ENCODE data around the gene SMG6.

SMG6 gene

DNA sequence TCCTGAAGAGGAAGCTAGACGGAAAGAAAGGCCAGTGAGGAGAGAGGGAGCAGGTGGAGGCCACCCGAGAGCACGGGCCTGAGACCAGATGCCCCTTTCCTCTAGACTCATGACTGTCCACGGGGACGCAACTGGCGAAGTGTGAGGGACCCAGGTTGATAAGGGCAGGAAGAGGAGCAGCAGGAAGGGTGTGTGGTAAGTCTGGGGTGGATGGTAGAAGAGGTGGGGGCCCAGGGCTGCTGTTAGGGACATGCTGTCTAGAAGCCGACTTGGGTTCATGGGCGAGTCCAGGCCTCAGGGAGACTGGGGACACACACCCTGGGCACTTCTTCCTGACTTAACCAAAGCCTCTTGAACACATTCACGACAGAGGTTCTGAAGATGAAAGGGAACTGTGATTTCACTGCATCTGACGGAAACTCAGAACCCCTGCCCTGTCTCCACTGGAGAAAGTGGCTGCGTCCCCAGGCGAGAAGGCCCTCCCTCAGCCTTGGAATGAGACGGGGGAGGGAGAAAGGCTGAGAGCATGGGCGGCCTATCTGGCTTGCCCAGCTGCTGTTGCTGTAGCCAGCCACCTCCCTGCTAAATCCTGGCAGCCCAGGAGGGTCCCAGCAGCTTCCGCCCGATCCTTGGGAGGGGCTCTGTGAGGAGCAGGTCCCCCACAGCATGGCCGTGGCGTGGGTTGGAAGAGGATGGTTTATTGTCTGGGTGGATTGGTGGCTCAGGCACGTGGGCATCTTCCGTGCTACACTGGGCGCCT is 242.7 kb downstream of the SMG6 start:
- no peak for DNase-seq (ENCODE audit: low read depth, low spot score)

DNA sequence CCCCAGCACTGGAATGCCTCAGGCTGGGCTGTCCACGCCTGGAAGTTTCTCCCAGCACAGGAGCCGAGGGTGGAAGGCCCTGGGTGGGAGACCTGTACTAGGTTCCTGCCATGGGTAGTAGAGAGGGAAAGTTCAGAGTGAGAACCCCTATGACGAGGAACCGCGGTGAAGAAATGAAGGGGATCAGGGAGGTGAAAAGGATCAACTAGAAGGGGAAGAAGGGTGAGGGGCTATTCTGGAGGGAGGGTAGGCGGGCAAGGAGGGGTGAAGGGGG is 243.3 kb downstream of the SMG6 start:
- no peak for DNase-seq (ENCODE audit: low read depth, low spot score)

DNA sequence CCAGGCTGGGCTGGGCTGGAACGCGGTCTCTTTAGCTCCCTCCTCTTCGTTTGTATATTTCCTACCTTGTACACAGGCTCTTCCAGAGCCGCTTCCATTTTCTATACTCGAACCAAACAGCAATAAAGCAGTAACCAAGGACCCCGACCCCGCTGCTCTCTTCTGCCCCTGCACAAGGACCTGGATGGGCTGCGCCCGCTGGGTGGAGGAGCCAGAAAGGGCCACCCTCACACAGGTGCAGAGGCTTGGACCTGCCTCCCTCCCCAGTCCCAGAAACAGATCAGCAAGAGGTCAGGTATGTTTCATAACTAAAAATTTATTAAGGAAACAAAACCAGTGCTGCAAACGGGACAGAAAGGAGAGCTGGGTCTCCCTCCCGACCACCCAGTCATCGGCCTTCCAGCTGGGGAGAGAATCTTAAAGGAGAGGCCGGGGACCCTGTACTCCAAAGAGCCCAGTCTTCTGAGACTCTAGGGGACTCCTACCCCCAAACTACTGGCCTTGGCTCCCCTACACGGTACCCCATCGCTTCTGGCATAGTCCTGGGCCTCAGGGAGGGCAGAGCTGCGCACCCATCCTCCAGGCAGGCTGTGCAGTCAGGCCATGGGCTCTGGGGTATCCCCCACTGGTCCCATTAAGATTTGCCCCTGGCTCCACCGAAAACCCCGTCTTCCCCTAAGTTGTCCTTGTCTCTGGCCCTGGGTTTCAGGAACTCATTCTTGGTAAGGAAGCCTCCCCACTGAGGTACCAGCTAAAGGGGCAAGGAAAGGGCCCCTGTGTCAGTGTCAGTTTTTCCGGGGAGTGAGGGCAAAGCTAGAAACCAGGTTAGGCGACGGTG is 243.8 kb downstream of the SMG6 start:
- DNase-seq (ENCODE audit: low read depth, low spot score), result no peak

DNA sequence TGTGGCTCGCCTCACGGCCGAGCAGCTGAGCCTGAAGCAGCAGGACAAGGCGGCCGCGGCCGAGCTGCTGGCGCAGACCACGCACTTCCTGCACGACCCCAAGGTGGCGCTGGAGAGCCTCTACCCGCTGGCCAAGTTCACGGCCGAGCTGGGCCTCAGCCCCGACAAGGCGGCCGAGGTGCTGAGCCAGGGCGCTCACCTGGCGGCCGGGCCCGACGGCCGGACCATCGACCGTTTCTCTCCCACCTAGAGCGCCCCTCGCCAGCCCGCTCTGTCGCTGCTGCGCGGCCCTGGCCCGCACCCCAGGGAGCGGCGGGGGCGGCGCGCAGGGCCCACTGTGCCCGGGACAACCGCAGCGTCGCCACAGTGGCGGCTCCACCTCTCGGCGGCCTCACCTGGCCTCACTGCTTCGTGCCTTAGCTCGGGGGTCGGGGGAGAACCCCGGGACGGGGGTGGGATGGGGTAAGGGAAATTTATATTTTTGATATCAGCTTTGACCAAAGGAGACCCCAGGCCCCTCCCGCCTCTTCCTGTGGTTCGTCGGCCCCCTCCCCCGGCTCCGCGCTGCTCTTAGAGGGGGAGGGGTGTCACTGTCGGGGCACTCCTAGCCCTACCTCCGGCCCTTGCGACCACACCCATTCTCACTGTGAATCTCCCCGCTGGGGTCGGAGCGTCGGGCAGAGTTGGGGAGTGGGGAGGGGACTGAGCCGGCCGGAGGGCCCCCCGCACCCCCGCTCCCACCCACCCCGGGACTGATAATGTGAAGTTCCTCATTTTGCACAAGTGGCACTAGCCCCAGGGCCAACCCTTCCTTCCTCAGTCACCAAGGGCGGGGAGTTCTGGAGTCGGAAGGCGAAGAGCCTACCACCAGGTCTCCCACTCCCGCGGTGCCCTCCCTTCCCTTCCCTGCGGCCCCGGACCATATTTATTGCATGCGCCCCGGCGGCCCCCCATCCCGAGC is 244.7 kb downstream of the SMG6 start:
- no peak for DNase-seq (ENCODE audit: low read depth, low spot score)

GRCh38 chr17:2057760-2058585 is 245.6 kb downstream of the SMG6 start:
- DNase-seq (ENCODE audit: low read depth, low spot score), result no peak

- DNase-seq (ENCODE audit: low read depth, low spot score), result no peak
These were observed 246.3 kb downstream of the SMG6 start for GRCh38 chr17:2057175-2057759.

DNA sequence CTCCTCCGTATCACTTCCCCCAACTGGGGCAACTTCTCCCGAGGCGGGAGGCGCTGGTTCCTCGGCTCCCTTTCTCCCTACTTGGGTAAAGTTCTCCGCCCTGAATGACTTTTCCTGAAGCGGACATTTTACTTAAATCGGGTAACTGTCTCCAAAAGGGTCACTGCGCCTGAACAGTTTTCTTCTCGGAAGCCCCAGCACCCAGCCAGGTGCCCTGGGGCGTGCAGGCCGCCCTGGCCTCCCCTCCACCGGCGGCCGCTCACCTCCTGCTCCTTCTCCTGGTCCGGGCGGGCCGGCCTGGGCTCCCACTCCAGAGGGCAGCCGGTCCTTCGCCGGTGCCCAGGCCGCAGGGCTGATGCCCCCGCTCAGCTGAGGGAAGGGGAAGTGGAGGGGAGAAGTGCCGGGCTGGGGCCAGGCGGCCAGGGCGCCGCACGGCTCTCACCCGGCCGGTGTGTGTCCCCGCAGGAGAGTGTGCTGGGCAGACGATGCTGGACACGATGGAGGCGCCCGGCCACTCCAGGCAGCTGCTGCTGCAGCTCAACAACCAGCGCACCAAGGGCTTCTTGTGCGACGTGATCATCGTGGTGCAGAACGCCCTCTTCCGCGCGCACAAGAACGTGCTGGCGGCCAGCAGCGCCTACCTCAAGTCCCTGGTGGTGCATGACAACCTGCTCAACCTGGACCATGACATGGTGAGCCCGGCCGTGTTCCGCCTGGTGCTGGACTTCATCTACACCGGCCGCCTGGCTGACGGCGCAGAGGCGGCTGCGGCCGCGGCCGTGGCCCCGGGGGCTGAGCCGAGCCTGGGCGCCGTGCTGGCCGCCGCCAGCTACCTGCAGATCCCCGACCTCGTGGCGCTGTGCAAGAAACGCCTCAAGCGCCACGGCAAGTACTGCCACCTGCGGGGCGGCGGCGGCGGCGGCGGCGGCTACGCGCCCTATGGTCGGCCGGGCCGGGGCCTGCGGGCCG is 247.1 kb downstream of the SMG6 start:
- no peak for DNase-seq (ENCODE audit: low read depth, low spot score)

- DNase-seq (ENCODE audit: low read depth, low spot score), result no peak
These were observed 248.0 kb downstream of the SMG6 start for GRCh38 chr17:2055292-2056205.

DNA sequence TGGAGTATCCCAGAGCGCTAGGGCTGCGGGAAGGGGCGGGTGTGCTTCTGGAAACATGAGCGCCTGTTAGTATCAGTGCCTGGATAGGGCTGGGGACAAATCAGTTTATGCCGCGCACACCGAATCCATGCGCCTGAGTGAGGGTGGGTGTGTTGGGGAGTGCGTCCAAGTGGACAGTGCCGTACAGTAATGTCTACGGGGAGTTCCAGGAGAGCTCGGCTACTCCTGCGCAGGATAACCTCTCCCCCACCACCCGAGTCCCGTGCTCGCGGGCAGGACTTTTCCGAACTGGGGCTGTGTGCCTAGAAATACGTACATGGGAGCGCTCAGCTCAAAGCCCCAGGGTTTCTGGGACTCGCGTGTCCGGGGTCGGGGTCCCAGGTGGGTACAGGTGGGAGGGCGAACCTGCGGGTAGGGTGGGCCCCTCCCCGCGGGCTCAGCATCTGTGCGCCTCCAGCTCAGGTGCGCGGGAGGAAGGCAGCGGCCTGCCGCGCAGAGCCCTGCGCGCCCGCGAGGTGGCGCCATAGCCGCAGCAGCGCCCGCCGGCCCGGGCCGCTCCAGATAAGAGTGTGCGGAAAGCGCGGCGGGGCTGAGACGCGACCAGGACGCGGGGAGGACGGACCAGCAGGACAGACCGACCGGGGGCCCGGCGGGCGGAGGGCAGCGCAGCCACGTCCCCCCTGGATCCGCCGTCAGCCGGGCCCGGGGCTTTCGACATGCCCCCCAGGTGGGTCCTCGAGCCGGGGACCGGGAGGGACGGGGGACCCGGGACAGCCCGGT is 248.9 kb downstream of the SMG6 start, which contains the start of gene HIC1:
TSS of gene HIC1 (plus strand) at position 592 of the 780 bp plus-strand sequence. CDS start 1,588 bp downstream, outside the sequence.
- DNase-seq (ENCODE audit: low read depth, low spot score), result no peak

DNA sequence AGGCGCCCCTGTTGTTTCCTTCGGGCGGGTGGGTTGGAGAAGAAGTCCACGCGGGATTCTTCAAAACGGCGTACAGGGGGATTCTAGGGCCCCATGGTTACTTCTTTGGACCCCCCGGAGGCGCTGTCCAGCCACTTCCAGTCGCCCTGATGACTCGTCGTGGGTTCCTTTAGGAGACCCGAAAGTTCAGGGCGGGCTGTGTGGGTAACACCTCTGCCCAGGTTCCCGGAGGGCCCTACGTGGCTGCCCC is 249.4 kb downstream of the SMG6 start:
- no peak for DNase-seq (ENCODE audit: low read depth, low spot score)

GRCh38 chr17:2053380-2054261 is 250.0 kb downstream of the SMG6 start:
- no peak for DNase-seq (ENCODE audit: low read depth, low spot score)

GRCh38 chr17:2051933-2052559 is 251.5 kb downstream of the SMG6 start:
- no peak for DNase-seq (ENCODE audit: low read depth, low spot score)

- no peak for DNase-seq (ENCODE audit: low read depth, low spot score)
These were observed 252.3 kb downstream of the SMG6 start for GRCh38 chr17:2051061-2051932.

DNA sequence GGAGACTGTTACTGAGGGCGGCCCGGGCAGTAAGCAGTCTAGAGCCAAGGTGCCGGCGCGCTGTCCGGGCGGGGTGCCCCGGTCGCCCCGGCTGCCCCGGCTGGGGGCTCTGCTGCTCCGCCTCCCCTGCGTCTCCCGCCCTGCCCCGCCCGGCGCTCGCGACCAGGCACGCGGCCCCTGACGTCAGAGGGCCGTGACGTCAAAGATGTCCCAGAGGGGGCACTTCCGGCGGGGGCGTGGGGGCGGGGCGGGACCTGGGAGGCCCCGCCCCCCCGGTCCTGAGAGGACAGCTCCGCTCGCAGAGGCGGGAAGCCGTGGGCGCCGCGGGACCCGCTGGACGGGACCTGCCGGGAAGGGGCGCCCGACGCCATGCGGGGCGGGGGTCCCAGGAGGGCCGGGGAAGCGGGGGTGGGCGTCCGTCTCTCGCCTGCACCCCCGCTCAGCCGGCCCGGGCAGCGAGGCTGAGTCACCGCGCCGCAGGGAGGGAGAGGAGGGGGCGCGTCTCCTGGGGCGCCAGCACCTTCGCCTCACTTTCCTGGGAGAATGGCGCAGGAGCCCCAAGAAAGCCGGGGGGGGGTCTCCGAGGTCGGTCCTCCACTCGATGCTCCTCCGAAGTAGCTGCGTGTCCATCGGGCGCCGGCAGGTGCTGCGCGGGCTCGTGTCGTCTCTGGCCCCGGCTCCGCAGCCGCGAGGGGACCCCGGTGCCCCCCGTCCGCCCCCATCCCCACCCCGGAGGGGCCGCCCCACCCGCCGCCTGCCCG is 253.1 kb downstream of the SMG6 start:
- DNase-seq (ENCODE audit: low read depth, low spot score), result no peak
